Epithelial cell of esophagus (primary cell): ENCODE measurements around the gene FAHD1.

Experiments used
- DNase-seq: peaks from one replicate; pipeline ENCODE4 v3.0.0; 2010; ENCODE audit warnings: low read depth
- H3K4me3 ChIP-seq: 2 replicates; pipeline ENCODE4 v1.5.1; 2011; ENCODE audit warnings: mild to moderate bottlenecking, low read length, control low read depth
- CTCF ChIP-seq: IDR thresholded peaks from 2 replicates; pipeline ENCODE4 v1.5.1; 2011; ENCODE audit warnings: low read depth, mild to moderate bottlenecking, low read length, control low read depth, inconsistent platforms; ENCODE audit not compliant: insufficient read depth; ENCODE audit errors: missing control alignments

FAHD1 gene

DNA sequence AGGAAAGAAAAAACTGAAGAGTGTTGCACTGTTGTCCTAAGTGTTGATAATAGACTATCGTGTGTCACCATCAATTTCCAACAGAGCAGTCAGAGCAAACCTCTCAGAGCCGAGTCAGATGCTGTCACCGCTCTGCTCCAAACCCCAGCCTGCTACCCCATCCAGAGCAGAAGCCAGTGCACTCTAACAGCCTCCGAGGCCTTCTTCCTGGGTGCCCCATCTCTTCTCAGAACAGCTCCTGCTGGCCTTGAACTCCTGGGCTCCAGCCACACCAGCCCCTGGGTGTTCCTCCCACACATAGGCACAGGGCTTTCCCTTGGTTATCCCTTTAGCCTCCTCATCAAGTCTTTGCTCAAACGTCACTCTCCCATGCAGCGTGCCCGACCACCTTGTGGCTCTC is 24.0 kb downstream of the FAHD1 start:
- no peak for DNase-seq
- TF ChIP-seq CTCF, result no peak
- H3K4me3 ChIP-seq, result no peak overlapping the region

GRCh38 chr16:1851793-1852192 is 24.8 kb downstream of the FAHD1 start:
- no peak for DNase-seq
- no peak for TF ChIP-seq CTCF
- H3K4me3 ChIP-seq, result no peak overlapping the region

- no peak for DNase-seq
- H3K4me3 ChIP-seq, result no peak overlapping the region
- no peak for TF ChIP-seq CTCF
Observed at GRCh38 chr16:1857433-1858097, 30.6 kb downstream of the FAHD1 start.

- DNase-seq, result no peak
Observed at GRCh38 chr16:1858189-1858865, 31.3 kb downstream of the FAHD1 start.

GRCh38 chr16:1859650-1860049 is 32.6 kb downstream of the FAHD1 start:
- no peak for TF ChIP-seq CTCF
- no peak overlapping the region for H3K4me3 ChIP-seq
- DNase-seq, result no peak

More at GRCh38 chr16:1858189-1858865, 31.3 kb downstream of the FAHD1 start:
- no peak overlapping the region for H3K4me3 ChIP-seq
- TF ChIP-seq CTCF, result no peak

GRCh38 chr16:1861730-1862129 is 34.7 kb downstream of the FAHD1 start:
- no peak overlapping the region for H3K4me3 ChIP-seq
- no peak for DNase-seq
- no peak for TF ChIP-seq CTCF

DNA sequence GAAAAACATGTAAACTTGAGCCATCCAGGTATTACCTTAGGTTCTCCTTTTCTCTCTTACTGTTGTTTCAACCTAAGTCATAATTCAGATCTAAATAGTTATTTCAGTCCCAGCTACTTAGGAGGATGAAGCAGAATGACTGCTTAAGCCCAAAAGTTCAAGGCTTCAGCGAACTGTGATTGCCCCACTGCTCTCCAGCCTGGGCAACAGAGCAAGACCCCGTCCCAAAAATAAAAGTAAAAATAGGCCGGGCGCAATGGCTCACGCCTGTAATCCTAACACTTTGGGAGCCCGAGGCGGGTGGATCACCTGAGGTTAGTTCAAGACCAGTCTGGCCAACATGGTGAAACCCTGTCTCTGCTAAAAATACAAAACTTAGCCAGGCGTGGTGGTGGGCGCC is 35.4 kb downstream of the FAHD1 start:
- H3K4me3 ChIP-seq, result no peak overlapping the region
- TF ChIP-seq CTCF, result no peak
- no peak for DNase-seq
